ENCODE measurements around the gene CLDN24. TPM values are rescaled to one million over a fixed set of nuclear protein-coding genes. Genes with fewer than 3 reads are reported as not detected.
"Not testable (repeated sequence)": the region's sequence is repeated elsewhere in the genome, so short reads cannot be mapped to it uniquely, and the experiment has no call there.

Gene CLDN24
- total RNA-seq, 2 experiments from 2014 or later, result not detected

DNA sequence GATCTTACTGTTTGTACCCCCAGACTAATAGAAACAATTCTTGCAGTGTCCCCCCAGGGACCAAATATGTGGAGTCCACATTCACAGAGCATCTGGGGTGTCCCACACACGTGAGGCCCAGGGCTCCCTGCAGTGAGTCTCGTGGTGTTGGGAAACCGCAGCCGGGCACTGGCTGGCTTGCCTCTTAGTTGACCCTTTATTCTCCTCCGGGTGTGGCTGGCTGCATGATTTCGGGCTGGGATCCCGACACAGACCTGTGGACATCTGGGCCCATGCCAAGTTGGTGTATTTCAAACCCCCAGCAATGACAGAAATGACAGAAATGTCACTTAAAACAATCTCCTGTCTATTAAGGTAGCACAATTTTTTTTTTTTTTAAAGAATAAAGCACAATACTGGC lies 15.6 kb upstream of the CLDN24 start:
- H3K9me3 Mint-ChIP-seq, result no peaks in the 10 kb centered on the region
- DNase-seq (no peak), ATAC-seq (ENCODE audit: low read depth) (no peak)
- no peak overlapping the region for H3K4me3 Mint-ChIP-seq
- H3K4me1 Mint-ChIP-seq, result peaks cover 9% of the 10 kb centered on the region
- H3K27ac Mint-ChIP-seq, result no peak overlapping the region
- peaks cover 31% of the 10 kb centered on the region for H3K27me3 Mint-ChIP-seq
- POLR2A ChIA-PET, result no interaction called here
- no peaks in the 10 kb centered on the region for H3K36me3 Mint-ChIP-seq

DNA sequence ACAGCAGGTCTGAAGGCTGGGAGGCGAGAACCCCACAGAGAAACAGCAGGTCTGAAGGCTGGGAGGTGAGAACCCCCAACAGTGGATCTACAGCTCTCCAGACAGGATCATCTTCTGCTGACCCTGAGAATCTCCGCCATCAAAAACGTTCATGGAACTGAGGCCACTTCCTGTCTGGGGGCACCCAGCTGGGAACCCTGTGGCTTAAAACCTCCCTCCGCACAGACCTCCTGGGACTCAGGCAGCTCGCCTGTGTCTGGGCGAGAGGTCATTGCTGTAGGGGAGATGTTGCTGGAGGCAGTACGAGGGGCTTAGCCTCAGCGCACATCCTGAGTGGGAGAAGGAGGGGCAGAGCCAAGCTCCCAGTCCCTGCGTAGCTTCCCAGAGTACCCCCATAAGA lies 15.1 kb upstream of the CLDN24 start:
- Mint-ChIP-seq H3K36me3 (no peaks in the 10 kb centered on the region), H3K27ac (no peak overlapping the region), H3K27me3 (peaks cover 36% of the 10 kb centered on the region), H3K4me1 (peaks cover 9% of the 10 kb centered on the region), H3K4me3 (no peak overlapping the region), H3K9me3 (no peaks in the 10 kb centered on the region)
- no peak for ATAC-seq (ENCODE audit: low read depth)
- POLR2A ChIA-PET, result no interaction called here
- DNase-seq, result no peak

DNA sequence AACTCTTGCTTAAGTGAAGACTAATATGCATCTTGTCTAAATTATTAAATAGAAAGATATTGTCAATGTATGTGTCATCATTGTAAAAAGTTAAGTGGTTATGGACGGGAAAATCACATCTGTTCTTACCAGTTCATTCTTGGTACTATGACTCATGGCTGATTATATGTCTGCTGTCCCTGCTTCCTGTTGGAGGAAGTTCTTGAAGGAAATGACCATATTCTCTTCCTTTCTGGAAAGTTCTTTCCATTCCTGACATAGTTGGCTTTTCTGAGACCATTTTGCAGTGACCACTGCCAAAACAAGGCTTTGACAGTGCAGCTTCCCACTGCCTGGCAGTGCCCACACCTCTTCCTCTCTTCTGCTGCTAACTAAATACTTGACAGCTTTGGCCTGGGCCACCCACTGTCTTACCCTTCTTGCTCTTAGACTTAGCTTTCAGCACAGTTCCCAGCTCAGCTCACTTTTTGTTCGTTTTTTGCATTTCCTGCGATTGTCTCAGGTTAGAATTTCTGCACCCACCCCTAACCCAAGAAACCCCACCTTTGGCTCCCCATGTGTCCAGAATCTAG lies 13.2 kb upstream of the CLDN24 start:
- DNase-seq (no peak), ATAC-seq (ENCODE audit: low read depth) (peak; percentile 33)
- Mint-ChIP-seq H3K36me3 (no peaks in the 10 kb centered on the region), H3K27ac (no peak overlapping the region), H3K4me3 (no peak overlapping the region), H3K27me3 (peaks cover 22% of the 10 kb centered on the region), H3K4me1 (peaks cover 9% of the 10 kb centered on the region), H3K9me3 (no peaks in the 10 kb centered on the region)
- POLR2A ChIA-PET, result no interaction called here

DNA sequence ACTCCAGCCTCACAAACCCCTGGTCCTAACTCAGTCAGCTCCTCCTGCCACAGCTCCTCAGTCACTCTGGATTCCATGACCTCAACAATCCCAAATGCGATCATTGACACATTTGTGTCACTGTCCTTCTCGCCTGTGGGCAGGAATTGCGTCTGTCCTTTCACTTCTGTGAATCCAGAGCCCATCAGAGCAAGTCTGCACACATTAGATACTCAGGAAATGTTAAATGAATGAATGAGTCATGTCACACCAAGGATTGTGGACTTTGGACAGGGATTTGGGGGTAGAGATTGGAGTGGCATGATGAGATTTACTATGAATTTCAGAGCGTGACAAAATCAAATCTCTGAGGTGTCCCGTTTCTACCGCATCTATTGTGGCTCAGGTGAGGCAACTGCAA lies 11.8 kb upstream of the CLDN24 start:
- Mint-ChIP-seq H3K4me1 (peaks cover 9% of the 10 kb centered on the region), H3K27ac (no peak overlapping the region), H3K36me3 (no peaks in the 10 kb centered on the region), H3K9me3 (peaks cover under 1% of the 10 kb centered on the region), H3K27me3 (peaks cover 18% of the 10 kb centered on the region), H3K4me3 (no peak overlapping the region)
- DNase-seq (no peak), ATAC-seq (ENCODE audit: low read depth) (no peak)
- POLR2A ChIA-PET, result no interaction called here

DNA sequence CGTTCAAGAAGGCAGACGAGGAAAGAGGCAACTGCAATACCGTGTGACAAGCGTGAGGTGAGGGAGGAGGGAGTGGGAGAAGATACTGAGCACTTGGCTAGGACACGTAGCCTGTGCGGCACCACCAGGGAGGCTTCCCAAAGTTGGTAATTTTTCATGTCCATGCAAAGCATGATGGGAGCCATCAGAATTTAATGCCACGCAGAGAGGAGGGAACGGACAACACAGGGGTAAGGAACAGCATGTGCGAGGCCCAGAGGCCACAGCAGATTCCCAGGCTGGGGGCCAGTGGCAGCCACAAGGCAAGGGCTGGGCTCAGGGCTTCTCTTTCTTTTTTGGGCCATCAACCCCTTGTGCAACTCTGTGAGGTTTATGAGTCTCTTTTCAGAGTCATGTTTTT lies 11.0 kb upstream of the CLDN24 start:
- ATAC-seq (ENCODE audit: low read depth), result no peak
- POLR2A ChIA-PET, result no interaction called here
- H3K9me3 Mint-ChIP-seq, result peaks cover 2% of the 10 kb centered on the region
- H3K27ac Mint-ChIP-seq, result no peak overlapping the region
- no peak for DNase-seq
- H3K4me1 Mint-ChIP-seq, result peaks cover 9% of the 10 kb centered on the region
- H3K36me3 Mint-ChIP-seq, result no peaks in the 10 kb centered on the region
- no peak overlapping the region for H3K4me3 Mint-ChIP-seq
- peaks cover 17% of the 10 kb centered on the region for H3K27me3 Mint-ChIP-seq

DNA sequence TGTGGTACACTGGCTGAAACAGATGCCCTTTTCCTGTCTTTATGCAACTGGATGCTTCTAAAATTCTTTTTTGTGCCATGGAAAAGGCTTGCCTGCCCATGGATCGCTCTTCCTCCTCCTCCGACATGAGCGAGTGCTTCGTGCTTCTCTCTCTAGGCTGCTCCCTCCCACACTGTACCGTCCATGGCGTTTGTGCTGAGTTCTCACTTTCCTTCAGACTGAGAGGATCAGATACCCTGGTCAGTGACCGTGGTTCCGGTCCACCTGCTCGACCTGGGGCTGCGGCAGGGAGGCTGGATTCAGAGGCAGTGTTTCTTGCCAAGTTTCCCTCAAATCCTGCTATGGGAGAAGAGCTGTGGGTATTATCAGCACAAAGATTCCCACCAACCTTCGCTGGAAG lies 10.2 kb upstream of the CLDN24 start:
- H3K4me3 Mint-ChIP-seq, result no peak overlapping the region
- H3K9me3 Mint-ChIP-seq, result peaks cover 2% of the 10 kb centered on the region
- no peaks in the 10 kb centered on the region for H3K36me3 Mint-ChIP-seq
- peaks cover 17% of the 10 kb centered on the region for H3K27me3 Mint-ChIP-seq
- POLR2A ChIA-PET, result no interaction called here
- no peak overlapping the region for H3K27ac Mint-ChIP-seq
- DNase-seq, result no peak
- peaks cover 9% of the 10 kb centered on the region for H3K4me1 Mint-ChIP-seq
- no peak for ATAC-seq (ENCODE audit: low read depth)

DNA sequence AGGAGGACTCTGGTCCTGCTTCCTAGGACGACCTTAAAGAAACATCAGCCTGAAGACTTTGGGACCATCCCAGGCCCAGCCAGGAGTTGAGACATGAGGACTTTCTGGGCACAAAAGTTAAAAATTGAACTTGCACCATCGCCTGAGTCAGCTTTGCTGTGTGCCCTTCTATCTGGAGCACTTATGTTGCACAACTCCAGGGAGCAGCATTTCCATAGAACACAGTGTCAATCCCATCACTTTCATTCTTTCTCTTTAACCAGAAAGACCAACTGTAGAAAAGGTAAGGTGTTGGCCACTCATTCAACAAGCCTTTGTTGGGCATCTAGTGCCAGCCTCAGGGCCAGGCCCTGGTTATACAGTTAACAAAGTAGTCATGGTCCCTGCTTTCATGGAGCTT lies 8.6 kb upstream of the CLDN24 start:
- Mint-ChIP-seq H3K9me3 (peaks cover 2% of the 10 kb centered on the region), H3K27me3 (peaks cover 15% of the 10 kb centered on the region), H3K4me3 (no peak overlapping the region), H3K4me1 (peaks cover 4% of the 10 kb centered on the region), H3K36me3 (peaks cover 2% of the 10 kb centered on the region), H3K27ac (no peak overlapping the region)
- DNase-seq, result no peak
- POLR2A ChIA-PET, result no interaction called here
- ATAC-seq (ENCODE audit: low read depth), result no peak

DNA sequence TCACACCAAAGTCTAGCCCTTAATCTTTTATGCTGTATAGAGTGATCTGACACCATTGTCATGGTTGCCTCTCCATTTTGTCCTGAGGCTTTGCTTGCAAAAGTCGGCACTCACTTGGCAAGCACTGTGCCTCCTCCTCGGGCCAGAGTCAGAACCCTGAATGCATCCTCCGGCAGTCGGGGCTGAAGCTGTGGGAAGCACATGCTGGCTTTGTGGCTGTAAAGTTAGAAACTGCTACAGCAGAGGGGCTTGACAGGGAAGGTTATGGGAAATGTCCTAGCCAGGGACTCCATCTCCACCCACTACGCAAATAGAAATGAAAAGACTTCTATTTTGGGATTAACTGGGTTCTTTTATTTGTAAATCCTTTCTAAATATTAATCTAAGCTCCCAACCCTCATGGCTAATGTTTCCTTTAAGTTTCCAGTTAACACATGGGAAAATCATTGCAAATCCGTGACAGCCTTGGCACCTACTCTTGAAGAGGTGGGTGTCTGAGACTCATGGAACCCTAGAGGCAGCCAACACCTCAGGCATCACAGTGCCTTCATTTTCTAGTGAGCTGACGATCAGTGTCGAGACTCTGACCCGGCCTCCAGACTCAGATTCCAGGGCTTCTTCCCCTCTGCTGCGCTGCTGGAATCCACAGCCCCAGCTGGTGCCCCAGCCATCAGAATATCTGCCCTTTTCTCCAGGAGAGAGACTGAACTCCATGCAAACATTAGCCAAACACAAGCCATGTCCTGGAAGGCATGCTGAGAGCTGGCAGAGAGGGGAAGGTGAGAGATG lies 7.9 kb upstream of the CLDN24 start:
- Mint-ChIP-seq H3K9me3 (peaks cover 2% of the 10 kb centered on the region), H3K4me3 (no peak overlapping the region), H3K4me1 (no peaks in the 10 kb centered on the region), H3K36me3 (peaks cover 2% of the 10 kb centered on the region), H3K27ac (no peak overlapping the region), H3K27me3 (peaks cover 15% of the 10 kb centered on the region)
- ATAC-seq (ENCODE audit: low read depth) (no peak), DNase-seq (no peak)
- POLR2A ChIA-PET, result no interaction called here

DNA sequence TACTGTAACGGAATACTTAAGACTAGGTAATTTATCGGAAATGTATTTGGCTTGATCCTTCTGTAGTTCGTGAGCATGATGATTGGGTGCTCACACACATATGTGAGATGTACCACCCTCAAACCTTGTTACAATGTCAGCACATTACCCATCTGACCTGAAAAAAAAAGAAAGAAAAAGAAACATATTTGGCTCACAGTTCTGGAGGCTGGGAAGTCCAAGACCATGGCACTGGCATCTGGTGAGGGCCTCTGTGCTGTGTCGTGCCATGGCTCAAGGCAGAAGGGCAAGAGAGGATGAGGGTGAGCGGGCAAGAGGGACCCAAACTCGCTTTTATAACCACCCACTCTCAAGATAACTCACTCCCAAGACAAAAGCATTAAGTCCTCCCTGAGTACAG lies 7.0 kb upstream of the CLDN24 start:
- peaks cover 2% of the 10 kb centered on the region for H3K36me3 Mint-ChIP-seq
- no peak overlapping the region for H3K4me3 Mint-ChIP-seq
- H3K4me1 Mint-ChIP-seq, result no peaks in the 10 kb centered on the region
- H3K27me3 Mint-ChIP-seq, result peaks cover 14% of the 10 kb centered on the region
- H3K9me3 Mint-ChIP-seq, result peaks cover 2% of the 10 kb centered on the region
- no peak overlapping the region for H3K27ac Mint-ChIP-seq
- POLR2A ChIA-PET, result no interaction called here
- DNase-seq (no peak), ATAC-seq (ENCODE audit: low read depth) (no peak)

DNA sequence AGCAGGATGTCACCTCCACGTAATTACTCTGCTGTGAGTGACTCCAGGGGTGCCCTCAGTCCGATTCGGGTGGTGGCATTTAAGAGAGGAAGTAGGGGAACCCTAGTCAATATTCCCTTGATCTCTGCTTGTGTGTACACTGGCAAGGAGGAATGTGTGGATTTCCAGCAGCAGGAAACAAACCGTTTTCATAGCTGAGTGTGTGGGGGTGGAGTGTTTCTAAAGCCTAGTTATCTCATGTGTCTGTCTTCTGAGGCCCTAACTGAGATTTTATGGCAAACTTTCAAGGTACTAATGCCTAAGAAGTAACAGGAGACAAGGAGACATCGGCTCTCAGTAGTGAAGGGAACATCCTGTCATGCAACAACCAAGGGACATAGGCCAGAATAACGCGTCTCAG lies 6.6 kb upstream of the CLDN24 start:
- peaks cover 2% of the 10 kb centered on the region for H3K9me3 Mint-ChIP-seq
- H3K4me1 Mint-ChIP-seq, result no peaks in the 10 kb centered on the region
- POLR2A ChIA-PET, result no interaction called here
- ATAC-seq (ENCODE audit: low read depth), result no peak
- peaks cover 13% of the 10 kb centered on the region for H3K27me3 Mint-ChIP-seq
- H3K36me3 Mint-ChIP-seq, result peaks cover 2% of the 10 kb centered on the region
- no peak overlapping the region for H3K4me3 Mint-ChIP-seq
- DNase-seq, result no peak
- no peak overlapping the region for H3K27ac Mint-ChIP-seq

DNA sequence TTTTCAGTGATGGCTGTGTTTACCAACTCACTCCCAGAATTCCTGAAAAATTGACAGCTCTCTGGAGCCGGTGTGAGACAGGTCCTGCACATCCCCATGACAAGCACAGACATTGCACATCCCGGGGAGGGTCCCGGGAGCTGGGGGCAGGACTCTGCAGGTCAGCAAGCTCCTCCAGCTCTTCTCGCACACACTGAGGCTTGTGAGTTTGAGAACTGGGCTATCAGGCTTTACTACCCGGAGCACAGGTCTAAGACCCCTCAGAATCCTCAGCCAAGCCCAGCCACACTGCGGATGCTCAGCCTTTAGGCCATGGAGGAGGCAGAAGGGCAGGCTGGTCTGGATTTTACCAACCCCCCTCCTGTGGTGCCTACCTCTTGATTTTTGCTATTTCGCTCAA lies 5.6 kb upstream of the CLDN24 start:
- ATAC-seq (ENCODE audit: low read depth) (no peak), DNase-seq (no peak)
- Mint-ChIP-seq H3K36me3 (peaks cover 2% of the 10 kb centered on the region), H3K4me3 (no peak overlapping the region), H3K27ac (no peak overlapping the region), H3K27me3 (peaks cover 10% of the 10 kb centered on the region), H3K4me1 (no peaks in the 10 kb centered on the region), H3K9me3 (peaks cover 2% of the 10 kb centered on the region)
- POLR2A ChIA-PET, result no interaction called here

DNA sequence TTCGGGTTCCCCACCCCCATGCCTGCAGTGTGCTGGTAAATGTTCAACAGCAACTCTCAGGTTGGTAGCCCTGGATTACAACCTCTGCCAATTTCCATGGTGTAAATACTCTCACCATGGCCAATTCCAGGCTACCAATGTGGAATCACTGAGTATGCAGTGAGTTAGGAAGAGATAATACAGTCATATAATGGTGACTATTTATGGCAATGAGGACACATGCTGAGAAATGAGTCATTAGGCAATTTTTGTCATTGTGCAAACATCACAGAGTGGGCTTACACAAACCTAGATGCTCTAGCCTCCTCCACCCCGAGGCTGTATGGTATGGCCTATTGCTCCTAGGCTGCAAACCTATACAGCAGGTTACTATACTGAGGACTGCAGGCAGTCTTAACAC lies 4.6 kb upstream of the CLDN24 start:
- Mint-ChIP-seq H3K27me3 (peaks cover 4% of the 10 kb centered on the region), H3K4me1 (peaks cover 2% of the 10 kb centered on the region), H3K4me3 (no peak overlapping the region), H3K27ac (no peak overlapping the region), H3K9me3 (peaks cover 2% of the 10 kb centered on the region), H3K36me3 (peaks cover 2% of the 10 kb centered on the region)
- DNase-seq, result no peak
- ATAC-seq (ENCODE audit: low read depth), result no peak
- POLR2A ChIA-PET, result no interaction called here

DNA sequence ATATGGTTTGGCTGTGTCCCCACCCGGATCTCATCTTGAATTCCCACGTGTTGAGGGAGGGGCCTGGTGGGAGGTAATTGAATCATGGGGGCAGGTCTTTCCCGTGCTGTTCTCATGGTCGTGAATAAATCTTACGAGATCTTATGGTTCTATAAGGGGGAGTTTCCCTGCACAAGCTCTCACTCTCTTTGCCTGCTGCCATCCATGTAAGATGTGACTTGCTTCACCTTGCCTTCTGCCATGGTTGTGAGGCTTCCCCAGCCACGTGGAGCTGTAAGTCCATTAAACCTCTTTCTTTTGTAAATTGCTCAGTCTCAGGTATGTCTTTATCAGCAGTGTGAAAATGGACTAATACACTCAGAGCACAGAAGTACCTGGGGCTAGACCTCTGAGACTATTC lies 4.2 kb upstream of the CLDN24 start:
- H3K27ac Mint-ChIP-seq; POLR2A ChIA-PET; H3K4me1 Mint-ChIP-seq; DNase-seq; H3K4me3 Mint-ChIP-seq; ATAC-seq (ENCODE audit: low read depth); H3K27me3 Mint-ChIP-seq; H3K9me3 Mint-ChIP-seq; H3K36me3 Mint-ChIP-seq: not testable (repeated sequence)

DNA sequence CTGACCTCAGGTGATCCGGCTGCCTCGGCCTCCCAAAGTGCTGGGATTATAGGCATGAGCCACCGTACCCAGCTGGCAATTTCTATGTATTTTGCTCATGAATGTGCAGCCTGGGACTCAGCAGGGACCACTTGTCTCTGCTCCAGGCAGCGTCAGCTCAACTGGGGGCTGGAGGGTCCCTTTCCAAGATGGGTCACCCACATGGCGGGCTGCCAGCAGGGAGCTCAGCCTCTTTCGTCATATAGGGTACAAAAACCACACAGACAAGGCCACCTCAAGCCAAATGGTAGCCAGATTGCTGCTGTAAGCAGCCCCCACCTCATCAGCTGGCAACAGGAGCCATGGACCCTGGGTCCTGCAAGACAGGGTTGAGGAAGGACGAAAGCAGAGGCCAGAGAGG lies 2.4 kb upstream of the CLDN24 start:
- Mint-ChIP-seq H3K27ac (no peak overlapping the region), H3K4me3 (no peak overlapping the region), H3K36me3 (peaks cover 2% of the 10 kb centered on the region), H3K27me3 (peaks cover 4% of the 10 kb centered on the region), H3K4me1 (peaks cover 18% of the 10 kb centered on the region), H3K9me3 (peaks cover 2% of the 10 kb centered on the region)
- ATAC-seq (ENCODE audit: low read depth), result no peak
- POLR2A ChIA-PET, result interaction anchor here (1.1 kb wide), 1 partner anchor 119 kb away, joined by 3 read pairs; the partner anchor contains the start of gene CDKN2AIP
- DNase-seq, result no peak

Measured in activated naive CD8-positive, alpha-beta T cell treated with anti-CD3 and anti-CD28 coated beads, Interleukin-2, amount 10 ng/mL, durations not matched to agents 7 days and 5 days (primary cell).